ENCODE measurements around the gene MCU.
"Not testable (repeated sequence)": the region's sequence is repeated elsewhere in the genome, so short reads cannot be mapped to it uniquely, and the experiment has no call there.

The MCU gene, protein sequence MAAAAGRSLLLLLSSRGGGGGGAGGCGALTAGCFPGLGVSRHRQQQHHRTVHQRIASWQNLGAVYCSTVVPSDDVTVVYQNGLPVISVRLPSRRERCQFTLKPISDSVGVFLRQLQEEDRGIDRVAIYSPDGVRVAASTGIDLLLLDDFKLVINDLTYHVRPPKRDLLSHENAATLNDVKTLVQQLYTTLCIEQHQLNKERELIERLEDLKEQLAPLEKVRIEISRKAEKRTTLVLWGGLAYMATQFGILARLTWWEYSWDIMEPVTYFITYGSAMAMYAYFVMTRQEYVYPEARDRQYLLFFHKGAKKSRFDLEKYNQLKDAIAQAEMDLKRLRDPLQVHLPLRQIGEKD

DNA sequence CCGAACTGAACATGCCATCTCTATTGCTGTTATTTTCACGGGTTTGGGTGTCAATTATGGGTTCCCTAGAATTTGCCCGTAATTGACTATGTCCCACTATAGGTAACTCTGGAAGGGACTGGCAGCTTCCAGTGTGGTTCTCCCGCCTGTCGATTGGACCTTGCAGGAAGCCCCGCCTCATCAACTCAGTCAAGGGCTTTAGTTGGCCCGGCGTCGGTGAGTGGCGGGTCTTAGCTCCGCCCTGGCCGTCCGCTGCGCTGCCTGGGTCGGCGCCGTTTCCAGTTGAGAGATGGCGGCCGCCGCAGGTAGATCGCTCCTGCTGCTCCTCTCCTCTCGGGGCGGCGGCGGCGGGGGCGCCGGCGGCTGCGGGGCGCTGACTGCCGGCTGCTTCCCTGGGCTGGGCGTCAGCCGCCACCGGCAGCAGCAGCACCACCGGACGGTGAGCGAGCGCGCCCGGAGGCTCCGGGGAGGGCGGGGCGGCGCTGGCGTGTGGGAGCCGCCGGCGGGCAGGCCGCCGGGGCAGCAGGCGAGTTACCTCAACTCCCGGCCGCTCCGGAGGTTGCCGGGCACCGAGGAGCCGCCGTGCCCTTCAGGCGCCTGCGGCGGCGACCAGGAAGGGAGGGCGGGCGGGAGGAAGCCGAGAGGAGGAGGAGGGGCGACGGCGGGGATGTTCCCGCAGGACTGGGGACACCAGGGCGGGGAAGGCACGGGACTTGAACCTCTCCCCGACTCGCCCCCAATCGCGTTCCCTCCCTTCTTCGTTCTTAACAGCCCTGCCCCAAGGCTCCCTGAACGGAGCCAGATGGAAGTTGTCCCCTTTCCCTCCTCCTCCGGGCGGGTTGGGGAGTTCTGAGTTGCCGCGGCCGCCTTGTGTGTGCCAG is at the start of gene MCU:
TSS of gene MCU (plus strand) at position 281 of the 881 bp plus-strand sequence. CDS start at position 290, 9 bp downstream.
- peak; percentile 91 to 93 for DNase-seq

DNA sequence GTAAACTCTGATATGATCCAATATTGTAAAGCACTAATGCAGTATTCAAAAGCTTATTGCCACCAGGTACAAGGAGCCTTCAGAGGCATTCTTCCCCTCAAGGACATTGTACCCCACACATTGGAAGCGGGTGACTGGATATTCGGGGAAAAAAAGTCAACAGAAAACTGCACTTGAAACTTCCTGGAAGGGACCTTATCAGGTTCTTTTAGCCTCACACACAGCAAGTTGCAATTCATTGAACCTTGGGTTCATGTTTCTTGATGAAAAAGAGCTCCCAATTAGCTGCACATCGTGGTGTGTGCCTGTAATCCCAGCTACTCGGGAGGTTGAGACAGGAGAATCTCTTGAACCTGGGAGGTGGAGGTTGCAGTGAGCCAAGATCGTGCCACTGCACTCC is 49.6 kb upstream of the MCU start:
- no peak for DNase-seq

DNA sequence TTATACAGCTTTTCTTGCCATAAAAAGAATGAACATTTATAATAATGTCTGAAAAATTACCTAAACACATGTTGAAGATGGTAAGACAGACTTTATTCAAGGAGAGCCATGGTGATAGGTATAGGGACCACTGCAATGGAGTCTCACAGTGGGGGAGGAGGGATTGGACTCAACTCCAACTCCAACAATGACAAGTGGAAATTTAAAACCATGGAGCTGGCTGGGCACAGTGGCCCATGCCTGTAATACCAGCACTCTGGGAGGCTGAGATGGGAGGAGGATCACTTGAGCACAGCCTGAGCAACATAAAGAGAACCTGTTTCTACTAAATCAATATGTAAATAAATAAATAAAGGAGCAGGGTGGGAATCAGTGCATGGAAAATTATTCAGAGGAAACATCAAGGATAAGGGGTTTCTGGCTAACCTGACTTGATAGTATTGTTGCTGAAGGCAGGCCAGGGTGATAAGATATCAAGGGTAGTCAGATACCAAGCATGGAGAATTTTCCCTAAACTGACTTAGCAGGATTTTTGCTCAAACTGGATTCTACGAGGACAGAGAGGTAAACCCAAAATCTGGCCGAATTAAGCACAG is 46.6 kb upstream of the MCU start:
- DNase-seq = no peak

DNA sequence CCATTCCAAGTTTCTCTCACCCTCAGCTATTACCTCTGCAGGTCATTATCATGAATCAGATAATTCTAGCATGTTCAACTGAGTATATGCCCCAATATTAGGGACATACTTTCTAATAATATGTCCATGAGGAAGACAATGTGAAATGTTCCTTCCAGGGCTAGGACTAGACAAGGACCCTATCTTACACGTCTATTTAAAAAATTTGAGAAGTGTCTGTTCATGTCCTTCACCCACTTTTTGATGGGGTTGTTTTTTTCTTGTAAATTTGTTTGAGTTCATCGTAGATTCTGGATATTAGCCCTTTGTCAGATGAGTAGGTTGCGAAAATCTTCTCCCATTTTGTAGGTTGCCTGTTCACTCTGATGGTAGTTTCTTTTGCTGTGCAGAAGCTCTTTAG is 45.0 kb upstream of the MCU start:
- DNase-seq = not testable (repeated sequence)

DNA sequence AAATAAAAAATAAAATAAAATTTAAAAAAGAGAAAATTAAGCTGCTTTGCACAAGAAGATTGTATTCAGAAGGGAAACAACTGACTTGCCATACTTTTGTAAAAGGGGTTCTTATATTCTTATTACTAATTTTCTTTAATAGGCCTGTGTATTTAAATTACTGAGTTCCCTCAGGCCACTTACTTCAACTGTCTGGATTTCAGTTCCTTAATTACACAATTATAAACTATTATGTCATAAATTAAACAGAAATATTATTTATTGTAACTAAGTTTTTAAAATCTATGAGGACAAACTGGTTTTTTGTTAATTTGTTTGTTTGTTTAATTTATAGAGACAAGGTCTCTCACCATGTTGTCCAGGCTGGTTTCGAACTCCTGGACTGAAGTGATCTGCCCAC is 43.6 kb upstream of the MCU start:
- no peak for DNase-seq

DNA sequence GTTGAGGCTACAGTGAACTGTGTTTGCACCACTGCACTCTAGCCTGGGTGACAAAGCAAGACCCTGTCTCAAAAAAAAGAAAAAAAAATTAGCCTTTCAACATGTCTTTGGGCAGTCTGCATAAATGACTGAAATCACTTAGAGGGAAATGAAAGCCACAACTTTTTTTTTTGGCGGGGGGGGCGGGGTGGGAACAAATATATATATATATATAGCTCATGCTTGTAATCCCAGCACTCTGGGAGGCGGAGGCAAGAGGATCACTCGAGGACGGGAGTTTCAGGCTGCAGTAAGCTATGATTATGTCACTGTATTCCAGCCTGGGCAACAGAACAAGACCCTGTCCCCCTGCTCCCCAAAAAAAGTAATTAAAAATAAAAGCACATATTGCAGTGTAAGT is 42.7 kb upstream of the MCU start:
- no peak for DNase-seq

DNA sequence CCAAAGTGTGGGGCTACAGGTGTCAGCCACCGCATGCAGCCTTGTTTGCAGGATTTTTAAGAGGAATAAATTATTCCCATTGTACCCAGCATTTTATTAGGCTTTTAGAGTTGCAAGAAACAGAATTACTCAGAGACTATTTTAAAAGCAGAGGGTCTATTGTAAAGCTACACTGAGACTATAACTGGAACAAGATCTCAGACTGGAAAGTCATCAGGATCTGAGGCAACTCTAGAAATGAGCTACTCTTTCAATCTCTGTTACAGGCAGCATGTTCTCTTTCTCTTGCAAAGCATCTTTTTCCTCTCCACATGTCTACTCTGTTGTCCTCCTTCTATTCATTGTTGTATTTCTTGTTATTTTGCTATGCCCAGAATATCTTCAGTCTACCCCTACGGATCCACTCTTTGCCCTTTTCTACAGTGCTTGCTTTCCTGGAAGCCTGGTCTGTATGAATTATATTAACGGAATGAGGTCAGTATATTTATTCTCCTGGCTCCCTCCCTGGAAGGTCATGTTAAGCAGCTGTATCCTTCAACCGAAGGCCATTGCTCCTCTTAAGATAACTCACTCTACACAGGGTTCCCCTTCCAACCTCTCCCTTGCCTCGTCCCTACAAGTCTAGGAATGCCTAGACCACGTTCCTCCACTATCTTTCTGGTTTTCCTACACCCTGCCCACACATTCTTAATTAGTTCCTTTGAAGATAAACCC is 38.4 kb upstream of the MCU start:
- DNase-seq = no peak

DNA sequence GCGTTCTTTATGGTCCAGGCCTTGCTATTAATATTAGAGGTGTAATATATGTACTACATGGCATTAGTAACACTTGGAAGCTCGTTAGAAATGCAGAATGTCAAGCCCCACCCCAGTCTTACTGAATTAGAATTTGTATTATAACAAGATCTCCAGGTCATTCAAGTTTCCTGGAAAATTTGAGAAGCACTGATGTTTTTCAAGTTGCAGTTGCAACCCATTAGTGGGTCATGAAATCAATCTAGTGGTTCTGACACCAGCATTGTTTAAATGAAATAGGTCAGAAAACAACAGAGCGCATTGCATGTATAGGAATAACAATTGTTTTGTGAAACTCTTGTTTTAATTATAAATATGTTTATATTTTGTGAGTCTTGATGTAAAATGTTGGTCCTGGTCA is 37.2 kb upstream of the MCU start:
- DNase-seq = no peak

DNA sequence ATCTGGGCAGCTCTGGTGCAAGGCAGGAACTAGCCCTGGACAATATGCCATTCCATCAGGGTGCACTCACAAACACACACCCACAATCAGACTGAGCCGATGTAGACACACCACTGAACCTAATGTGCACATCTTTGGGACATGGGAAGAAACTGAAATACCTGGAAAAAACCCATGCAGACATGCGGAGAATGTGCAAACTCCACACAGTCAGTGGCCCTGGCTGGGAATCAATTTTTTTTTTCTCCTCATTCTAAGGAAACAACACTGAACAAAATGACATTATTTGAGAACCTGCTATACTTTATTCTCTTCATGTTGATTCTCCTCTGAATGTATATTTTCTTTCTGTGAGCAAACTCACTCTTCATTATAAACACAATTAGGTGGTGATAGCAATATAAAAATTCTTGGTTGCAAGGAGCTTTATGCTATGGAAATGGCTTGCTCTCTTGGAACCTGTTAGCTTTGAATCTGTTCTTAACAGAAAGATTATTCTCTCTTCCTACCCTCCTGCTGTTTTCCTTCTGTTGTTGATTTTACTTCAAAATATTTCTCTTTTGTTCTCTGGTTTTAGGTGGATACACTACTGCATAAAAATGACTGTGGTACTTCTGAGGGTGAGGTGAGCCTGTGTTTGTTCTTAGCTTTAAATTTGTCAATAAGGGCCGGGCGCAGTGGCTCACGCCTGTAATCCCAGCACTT is 33.1 kb upstream of the MCU start:
- DNase-seq = no peak

DNA sequence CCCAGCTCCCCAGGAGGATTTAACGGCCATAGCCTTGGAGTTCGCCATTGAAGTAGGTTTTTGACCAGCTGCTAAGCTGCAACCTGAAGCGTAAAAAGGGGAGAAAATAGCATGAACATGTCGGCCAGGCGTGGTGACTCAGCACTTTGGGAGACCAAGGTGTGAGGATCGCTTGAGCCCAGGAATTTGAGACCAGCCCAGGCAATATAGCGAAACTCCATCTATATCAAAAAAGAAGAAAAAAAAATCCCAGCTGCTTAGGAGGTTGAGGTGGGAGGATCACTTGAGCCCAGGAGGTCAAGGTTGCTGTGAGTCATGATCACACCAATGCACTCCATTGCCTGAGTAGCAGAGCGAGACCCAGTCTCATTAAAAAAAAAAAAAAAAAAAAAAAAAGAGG is 32.2 kb upstream of the MCU start:
- no peak for DNase-seq

DNA sequence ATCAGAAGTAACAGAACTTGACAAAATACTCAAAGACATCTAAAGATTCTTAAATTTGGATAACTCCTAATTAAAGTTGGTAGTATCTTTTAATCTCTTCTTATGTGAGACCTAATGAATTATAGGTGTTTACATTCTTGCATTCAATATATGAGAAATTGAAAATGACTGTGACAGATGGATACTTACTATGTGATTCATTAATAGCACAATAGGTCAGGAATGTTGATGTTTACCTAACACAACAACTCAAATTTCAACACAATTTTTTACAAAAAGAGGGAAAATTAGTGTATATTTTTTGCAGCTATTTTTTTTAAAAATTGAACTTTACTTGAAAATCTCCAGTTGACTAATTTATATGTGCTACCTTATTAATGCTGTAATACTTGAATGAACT is 31.7 kb upstream of the MCU start:
- no peak for DNase-seq

DNA sequence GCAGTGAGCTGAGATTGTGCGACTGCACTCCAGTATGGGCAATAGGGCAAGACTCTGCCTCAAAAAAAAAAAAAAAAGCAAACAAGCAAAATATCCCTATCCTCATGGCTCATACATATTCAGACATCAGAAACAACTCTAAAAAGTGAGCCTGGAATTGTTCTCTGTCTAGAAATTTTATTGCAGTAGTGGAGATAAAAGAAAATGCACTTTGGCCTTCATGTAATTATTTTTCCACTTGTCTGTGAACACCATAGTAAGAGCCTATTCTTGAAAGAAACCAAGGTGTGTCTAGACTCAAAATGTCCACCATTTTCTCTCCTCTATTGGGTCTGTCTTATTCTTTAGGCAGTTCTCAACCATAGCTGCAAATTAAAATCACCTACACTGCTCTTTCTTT is 30.5 kb upstream of the MCU start:
- DNase-seq = no peak

DNA sequence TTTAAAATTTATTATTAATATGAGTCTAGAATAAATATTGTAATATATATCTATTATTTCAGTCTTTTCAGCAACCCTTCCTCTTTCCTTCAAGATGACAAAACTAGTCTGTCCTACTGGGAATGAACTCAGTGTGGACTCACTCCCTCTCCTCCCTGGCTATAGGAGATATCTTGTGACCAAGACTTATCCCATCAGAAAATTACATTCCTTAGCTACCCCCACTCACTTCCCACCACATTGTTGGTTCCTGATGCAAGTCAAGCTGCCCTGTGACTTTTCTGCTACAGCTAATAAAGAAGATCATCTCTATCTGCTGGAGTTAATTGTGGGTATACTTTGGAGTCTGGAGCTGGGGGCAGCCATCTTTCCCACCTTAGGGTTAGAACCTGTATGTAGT is 28.0 kb upstream of the MCU start:
- DNase-seq = no peak

DNA sequence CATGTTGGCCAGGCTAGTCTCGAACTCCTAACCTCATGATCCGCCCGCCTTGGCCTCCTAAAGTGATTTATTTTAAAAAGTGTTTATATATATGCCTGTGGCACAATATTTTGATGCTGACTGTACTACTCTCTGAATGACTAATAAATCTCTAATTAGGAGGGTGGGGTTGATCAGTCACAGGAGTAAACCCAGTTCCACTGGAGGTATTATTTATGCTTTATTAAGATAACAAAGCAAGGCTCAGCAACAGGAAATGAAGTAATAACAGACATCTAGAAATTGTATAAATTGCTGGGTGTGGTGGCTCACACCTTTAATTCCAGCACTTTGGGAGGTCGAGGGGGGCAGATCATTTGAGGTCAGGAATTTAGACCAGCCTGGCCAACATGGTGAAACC is 26.0 kb upstream of the MCU start:
- DNase-seq = no peak

DNA sequence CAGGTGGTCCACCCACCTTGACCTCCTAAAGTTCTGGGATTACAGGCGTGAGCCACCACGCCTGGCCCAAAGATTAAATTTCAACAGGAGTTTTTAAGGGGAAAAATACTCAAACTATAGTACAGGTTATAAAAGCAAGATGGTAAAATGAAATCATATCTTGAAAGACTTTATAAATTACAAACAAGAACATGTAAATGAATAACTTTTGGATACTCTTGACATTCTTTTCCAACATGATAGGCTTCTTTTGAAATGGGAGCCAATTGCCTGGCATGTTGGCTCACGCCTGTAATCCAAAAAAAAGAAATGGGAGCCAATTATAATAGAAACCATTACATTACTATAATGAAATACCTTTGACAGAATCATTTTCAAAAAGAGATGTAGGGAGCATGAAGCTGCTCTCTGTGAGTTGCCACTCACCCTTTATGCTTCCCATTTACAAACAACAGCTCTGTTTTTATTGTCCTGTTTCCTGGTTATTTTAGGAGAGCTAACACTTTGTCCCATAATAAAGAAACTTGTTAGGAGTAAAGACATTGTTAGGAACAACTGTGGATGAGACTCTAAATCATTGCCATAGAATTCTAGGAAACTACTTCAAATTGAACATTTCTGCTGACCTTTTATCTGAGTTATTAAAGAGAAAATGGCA is 24.6 kb upstream of the MCU start:
- no peak for DNase-seq

DNA sequence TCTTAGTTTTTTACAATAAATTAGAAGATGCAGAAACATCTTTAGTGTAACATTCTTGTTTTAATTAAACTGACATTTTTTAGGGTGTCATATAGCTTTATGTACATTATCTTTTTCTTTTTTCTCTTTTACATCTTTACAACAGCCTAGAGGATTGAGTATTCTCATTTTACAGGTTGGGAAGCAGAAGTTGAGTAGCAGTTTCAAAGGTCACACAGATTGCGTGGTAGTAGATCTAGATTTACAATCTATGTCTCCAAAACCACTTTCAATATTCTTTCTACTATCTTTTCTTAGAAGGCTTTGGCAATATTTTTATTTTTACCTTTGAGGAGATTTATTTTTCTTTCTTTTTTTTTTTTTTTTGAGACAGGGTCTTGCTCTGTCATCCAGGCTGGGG is 18.7 kb upstream of the MCU start:
- no peak for DNase-seq

DNA sequence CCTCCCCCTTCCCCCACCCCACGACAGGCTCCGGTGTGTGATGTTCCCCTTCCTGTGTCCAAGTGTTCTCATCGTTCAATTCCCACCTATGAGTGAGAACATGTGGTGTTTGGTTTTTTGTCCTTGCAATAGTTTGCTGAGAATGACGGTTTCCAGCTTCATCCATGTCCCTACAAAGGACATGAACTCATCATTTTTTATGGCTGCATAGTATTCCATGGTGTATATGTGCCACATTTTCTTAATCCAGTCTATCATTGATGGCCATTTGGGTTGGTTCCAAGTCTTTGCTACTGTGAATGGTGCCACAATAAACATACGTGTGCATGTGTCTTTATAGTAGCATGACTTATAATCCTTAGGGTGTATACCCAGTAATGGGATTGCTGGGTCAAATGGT is 17.8 kb upstream of the MCU start:
- not testable (repeated sequence) for DNase-seq

DNA sequence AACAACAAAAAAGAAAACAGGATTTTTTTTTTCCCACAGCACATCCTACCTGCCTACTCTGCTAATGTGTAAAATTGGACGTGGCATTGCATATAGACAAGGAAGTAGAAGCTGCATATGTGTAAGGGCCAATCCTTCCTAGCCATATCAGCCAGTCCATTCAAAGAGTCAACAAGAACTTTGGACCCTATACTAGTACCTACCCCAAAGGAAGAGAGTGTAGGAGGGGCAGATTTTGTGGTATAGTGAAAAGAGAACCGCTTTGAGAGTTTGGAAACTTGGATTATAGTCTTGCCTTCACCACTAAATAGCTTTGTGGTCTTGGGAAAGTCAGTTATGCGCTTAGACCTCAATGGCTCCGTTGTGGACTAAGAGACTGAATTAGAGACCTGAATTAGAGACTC is 12.1 kb upstream of the MCU start:
- DNase-seq = no peak

DNA sequence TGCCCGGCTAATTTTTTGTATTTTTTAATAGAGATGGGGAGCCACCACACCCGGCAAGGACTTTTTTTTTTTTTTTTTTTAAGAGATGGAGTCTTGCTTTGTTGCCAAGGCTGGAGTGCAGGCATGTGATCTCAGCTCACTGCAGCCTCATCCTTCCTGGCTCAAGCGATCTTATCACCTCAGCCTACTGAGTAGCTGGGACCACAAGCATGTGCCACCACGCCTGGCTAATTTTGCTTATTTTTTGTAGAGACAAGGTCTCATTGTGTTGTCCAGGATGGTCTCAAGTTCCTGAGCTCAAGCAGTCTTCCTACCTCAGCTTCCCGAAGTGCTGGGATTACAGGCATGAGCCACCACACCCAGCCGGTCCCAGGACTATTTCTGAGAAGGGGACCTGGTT is 9.3 kb upstream of the MCU start:
- DNase-seq = no peak

DNA sequence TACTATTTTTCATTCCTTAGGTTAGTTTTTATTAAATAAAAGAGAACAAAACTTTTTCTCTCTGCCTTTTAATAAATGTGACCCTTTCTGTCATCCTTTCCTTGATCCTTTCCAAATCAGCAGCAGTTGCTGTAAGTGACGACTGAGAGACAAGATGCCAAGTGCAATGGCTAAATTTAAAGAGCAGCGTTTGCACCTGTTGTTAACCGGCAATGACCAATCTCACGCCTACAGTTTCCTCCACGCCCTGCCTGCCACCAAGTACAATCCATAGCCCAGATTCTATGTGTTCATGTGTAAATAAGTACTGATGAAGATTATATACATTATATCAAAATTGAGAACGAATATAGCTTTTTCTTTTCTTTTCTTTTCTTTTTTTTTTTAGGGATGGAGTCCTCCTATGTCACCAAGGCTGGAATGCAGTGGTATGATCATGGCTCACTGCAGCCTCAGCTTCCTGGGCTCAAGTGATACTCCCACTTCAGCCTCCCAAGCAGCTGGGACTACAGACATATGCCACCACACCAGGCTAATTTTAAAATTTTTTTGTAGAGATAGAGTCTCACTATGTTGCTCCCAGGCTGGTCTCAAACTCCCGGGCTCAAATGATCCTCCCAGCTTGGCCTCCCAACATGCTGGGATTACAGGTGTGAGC is 6.5 kb upstream of the MCU start:
- no peak for DNase-seq

DNA sequence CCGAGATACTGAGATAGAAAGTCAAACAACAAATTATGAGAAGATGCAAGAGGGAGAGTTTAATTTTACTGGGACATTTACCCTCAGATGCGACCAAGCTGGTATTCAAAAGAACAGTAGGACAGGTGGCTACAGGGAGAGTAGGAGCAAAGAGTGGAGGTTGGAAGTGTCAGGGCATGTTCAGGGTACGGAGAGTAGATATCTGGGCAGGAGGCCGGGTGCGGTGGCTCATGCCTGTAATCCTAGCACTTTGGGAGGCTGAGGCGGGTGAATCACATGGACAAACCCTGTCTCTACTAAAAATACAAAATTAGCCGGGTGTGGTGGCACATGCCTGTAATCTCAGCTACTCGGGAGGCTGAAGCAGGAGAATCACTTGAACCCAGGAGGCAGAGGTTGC is 5.5 kb upstream of the MCU start:
- not testable (repeated sequence) for DNase-seq

DNA sequence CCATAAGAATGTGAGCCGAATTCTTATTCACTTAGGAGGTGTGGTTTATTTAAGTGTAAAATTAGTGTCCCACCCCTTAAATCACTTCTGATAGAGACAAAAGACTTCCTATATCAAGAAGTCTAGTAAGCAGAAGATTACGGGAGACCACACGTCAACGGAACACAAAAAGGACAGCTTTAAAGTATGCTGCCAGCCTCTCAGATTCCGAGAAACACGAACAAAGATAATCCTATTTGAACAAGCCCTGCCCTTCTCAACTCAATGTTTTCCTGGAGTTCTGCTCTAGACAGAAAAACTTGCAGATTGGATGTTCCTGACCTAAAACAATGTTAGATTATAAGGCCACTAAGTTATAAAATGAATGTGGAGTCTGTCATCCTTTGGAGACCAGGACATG is 4.9 kb upstream of the MCU start:
- DNase-seq = no peak

All from stimulated activated CD4-positive, alpha-beta T cell treated with anti-CD3 and anti-CD28 coated beads, Interleukin-4, amount 100 ng/mL, for 4 hours (primary cell).